Rectal smooth muscle tissue (tissue), 1 donor: Measurements from ENCODE around the gene ORC6.

Experiments
- H3K27ac ChIP-seq: one replicate; pipeline ENCODE4 v1.7.0; 2013; ENCODE audit warnings: low read depth, low read length, inconsistent platforms
- H3K27me3 ChIP-seq: one replicate; pipeline ENCODE4 v1.7.0; 2013; ENCODE audit warnings: low read length; ENCODE audit not compliant: control insufficient read depth, insufficient read depth
- H3K36me3 ChIP-seq: one replicate; pipeline ENCODE4 v1.7.0; 2013; ENCODE audit warnings: low read length; ENCODE audit not compliant: control insufficient read depth, insufficient read depth
- H3K4me1 ChIP-seq: one replicate; pipeline ENCODE4 v1.7.0; 2013; ENCODE audit warnings: low read length; ENCODE audit not compliant: control insufficient read depth, insufficient read depth
- H3K4me3 ChIP-seq: one replicate; pipeline ENCODE4 v1.7.0; 2013; ENCODE audit warnings: low read length
- H3K9ac ChIP-seq: one replicate; pipeline ENCODE4 v1.7.0; 2013; ENCODE audit warnings: low read length

Gene ORC6

GRCh38 chr16:46728806-46729205 is 39.3 kb downstream of the ORC6 start:
- Histone ChIP-seq H3K4me1 (no peaks in the 10 kb centered on the region), H3K27me3 (no peaks in the 10 kb centered on the region), H3K36me3 (no peaks in the 10 kb centered on the region), H3K4me3 (no peak overlapping the region), H3K9ac (no peak overlapping the region), H3K27ac (no peak overlapping the region)

DNA sequence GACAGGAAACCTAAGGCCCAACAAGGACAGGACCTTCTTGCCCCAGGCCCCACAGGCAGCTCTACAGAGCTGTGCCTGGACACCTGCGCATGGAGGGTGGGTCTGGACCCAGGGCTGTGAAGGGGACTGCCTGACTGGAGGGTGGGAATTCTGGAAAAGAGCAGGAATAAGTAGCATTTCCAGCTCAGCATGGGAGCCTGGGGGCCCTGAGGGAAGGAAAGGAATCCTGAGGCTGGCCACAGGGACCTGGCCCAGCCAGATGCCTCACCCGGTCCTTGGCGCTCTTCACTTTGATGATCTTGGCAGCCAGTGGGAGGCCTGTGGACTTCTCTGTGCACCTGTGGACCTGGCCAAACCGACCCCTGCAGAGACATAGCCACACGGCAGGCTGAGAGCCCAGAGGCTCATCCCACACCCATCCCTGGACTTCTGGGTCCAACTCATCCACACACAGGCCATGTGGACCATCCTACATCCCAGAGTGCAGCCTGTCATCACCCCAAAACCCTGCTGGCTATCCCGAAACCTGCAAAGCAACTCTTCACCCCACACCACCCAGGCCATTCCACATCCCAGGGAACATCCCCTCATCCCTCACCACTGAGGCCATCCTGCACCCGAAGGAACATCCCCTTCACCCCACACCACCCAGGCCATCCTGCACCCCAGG is 40.0 kb downstream of the ORC6 start:
- H3K27ac ChIP-seq = no peak overlapping the region
- H3K9ac ChIP-seq = no peak overlapping the region
- no peaks in the 10 kb centered on the region for H3K4me1 ChIP-seq

DNA sequence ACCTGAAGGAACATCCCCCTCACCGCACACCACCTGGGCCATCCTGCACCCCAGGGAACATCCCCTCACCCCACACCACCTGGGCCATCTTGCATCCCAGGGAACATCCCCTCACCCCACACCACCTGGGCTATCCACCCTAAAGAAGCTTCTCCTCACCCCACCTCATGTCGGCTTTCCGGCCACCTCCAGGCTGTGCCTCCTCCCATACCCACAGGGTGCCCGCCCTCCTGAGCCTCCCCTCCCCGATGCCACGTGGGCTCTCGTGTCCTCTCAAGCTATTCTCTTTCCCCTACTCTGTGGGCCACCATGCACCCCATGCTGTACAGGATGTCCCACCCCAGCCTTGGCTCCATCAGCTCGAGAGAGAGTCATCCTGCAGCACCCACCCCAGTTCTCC is 40.7 kb downstream of the ORC6 start:
- no peaks in the 10 kb centered on the region for H3K27me3 ChIP-seq
- H3K9ac ChIP-seq = no peak overlapping the region
- no peak overlapping the region for H3K27ac ChIP-seq
- H3K4me3 ChIP-seq = no peak overlapping the region
- H3K36me3 ChIP-seq = no peaks in the 10 kb centered on the region
- H3K4me1 ChIP-seq = no peaks in the 10 kb centered on the region

More for the DNA sequence above, 40.0 kb downstream of the ORC6 start:
- Histone ChIP-seq H3K4me3 (no peak overlapping the region), H3K27me3 (no peaks in the 10 kb centered on the region), H3K36me3 (no peaks in the 10 kb centered on the region)

DNA sequence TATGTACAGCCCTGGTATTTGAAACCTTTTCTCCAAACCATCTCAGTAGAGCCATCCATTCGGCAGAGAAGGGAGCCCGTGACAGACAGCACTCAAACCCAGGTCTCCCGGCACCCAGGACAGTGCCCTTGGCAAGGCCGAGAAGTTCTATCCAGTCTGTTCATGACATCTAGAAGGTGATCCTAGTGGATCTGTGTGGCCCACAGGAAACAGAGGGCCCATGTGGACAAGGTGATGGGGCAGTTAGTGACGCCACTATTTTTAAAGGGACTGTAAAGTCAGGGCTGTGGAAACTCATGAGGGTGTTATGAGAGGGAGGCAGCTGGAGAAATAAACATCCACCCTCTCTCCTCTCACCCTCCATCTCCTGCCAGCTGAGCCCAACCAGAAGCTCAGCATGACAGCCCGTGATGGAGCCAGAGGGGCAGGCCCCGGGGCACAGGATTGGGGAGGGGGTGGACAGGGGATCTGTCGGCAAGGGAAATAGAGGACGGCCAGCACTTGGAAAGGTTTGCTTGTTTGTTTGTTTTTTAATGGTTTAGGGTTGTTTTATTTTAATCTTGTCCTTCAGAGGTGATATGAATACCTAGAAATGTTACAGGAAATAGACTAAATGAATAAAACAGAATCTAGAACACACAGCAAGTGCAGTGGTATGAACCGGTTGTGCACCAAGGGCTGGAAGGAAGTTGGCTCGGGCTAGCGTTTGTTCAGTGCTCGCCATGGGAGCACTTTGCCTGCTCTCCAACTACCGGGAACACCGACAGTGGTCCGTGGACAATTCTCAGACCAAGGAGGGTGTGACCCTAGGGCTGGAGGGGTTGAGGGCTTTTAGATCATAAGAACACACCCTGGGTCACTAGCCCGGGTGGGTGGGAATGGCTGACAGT is 41.6 kb downstream of the ORC6 start:
- no peak overlapping the region for H3K27ac ChIP-seq
- no peaks in the 10 kb centered on the region for H3K27me3 ChIP-seq
- no peak overlapping the region for H3K4me3 ChIP-seq
- H3K4me1 ChIP-seq = no peaks in the 10 kb centered on the region
- H3K9ac ChIP-seq = no peak overlapping the region
- no peaks in the 10 kb centered on the region for H3K36me3 ChIP-seq

DNA sequence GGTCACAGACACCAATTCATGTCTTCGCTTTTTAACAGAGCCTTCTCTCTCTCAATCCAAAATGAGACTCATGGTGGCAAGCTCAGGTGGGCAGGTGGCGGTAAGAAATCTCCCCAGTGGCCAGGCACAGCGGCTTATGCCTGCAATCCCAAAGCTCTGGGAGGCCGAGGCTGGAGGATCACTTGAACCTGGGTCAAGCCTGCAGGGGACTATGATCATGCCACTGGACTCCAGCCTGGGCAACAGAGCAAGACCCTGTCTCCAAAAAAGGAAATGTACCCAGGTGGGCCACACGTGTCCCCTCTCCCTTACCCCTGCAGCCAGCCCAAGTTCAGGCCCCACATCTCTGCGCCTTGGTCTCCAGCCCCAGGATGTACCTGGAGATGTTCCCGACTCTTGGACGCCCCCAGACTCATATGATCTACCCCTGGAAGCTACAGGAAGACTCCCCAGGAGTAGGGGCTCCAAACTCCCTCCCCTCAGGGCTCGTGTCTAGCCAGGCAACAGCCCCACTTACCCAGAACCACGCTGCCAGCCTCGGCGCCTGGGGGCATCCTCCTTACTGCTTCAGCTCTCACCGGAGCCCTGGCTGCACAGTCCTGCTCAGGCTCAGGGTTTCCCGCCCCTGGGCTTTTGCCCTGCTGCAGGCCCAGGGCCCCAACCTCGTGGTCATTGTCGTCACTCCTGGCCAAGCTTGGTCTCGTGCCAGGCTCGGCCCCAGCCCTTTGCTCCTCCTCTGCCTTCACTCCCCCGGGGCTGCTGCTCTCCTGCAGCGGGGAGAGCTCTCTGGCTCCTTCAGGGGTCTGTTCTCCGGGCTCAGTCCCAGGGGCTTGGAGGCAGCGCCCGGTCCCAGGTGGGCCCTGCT is 42.5 kb downstream of the ORC6 start:
- no peaks in the 10 kb centered on the region for H3K27me3 ChIP-seq
- H3K36me3 ChIP-seq = no peaks in the 10 kb centered on the region
- no peaks in the 10 kb centered on the region for H3K4me1 ChIP-seq
- H3K27ac ChIP-seq = no peak overlapping the region
- no peak overlapping the region for H3K9ac ChIP-seq
- H3K4me3 ChIP-seq = no peak overlapping the region

- Histone ChIP-seq H3K27me3 (no peaks in the 10 kb centered on the region), H3K27ac (no peak overlapping the region), H3K4me3 (no peak overlapping the region), H3K9ac (no peak overlapping the region), H3K4me1 (no peaks in the 10 kb centered on the region), H3K36me3 (no peaks in the 10 kb centered on the region)
These were observed 43.1 kb downstream of the ORC6 start for GRCh38 chr16:46732561-46732960.

GRCh38 chr16:46733319-46733830 is 43.9 kb downstream of the ORC6 start:
- H3K36me3 ChIP-seq = no peaks in the 10 kb centered on the region
- no peaks in the 10 kb centered on the region for H3K27me3 ChIP-seq
- no peak overlapping the region for H3K27ac ChIP-seq
- no peak overlapping the region for H3K9ac ChIP-seq
- no peak overlapping the region for H3K4me3 ChIP-seq
- no peaks in the 10 kb centered on the region for H3K4me1 ChIP-seq

DNA sequence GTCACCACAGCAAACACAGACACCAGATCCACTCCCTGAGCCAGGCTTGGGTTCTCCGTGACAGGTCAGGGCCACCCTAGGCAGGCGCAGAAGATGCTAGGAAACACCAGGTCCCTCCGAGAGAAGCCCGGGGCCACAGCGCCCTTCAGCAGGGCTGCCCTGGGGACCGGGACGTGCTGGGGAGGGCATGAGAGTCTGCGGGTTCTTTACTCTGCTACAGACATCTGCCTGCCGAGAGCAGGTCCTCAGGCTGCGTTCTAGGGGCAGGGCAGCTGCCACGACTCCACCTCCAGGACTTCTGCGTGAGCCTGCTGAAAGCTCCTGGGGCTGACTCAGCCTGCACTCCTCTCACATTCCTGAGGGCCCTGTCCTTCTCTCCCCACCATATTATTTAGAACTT is 47.2 kb downstream of the ORC6 start:
- Histone ChIP-seq H3K4me1 (no peaks in the 10 kb centered on the region), H3K27ac (no peak overlapping the region), H3K4me3 (no peak overlapping the region), H3K9ac (no peak overlapping the region), H3K27me3 (no peaks in the 10 kb centered on the region), H3K36me3 (no peaks in the 10 kb centered on the region)

DNA sequence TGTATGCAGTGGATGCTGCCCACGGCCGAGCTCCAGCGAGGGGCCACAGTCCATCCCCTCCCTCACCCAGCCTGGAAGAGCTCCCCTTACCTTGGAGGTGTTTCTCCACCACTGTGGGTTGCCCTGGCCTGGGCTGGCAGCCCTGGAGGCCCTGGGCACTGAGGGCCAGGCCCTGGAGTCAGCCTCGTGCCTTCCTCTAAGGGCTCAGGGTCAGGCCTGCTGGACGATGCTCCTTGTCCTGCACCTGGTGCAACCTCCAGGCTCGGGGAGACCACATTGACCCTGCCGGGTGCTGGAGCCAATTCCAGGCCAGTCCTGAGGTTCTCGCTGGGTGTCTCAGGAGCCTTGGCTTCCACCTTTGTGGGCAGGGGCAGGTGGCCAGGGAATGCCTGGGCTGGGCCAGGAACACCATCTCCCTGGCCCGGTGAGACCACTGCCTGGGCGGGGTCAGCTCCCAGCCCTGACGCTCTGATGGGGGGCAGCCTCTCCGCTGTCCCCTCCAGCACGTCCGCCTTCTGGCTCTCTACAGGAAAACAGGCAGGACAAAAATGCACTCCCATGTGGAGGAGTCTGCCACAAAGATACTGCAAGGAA is 48.3 kb downstream of the ORC6 start:
- Histone ChIP-seq H3K36me3 (no peaks in the 10 kb centered on the region), H3K9ac (no peak overlapping the region), H3K27ac (no peak overlapping the region), H3K4me1 (no peaks in the 10 kb centered on the region), H3K4me3 (no peak overlapping the region), H3K27me3 (no peaks in the 10 kb centered on the region)

- Histone ChIP-seq H3K4me1 (no peaks in the 10 kb centered on the region), H3K36me3 (no peaks in the 10 kb centered on the region), H3K9ac (no peak overlapping the region), H3K27ac (no peak overlapping the region), H3K4me3 (no peak overlapping the region), H3K27me3 (no peaks in the 10 kb centered on the region)
These were observed 50.5 kb downstream of the ORC6 start for GRCh38 chr16:46739934-46740333.

DNA sequence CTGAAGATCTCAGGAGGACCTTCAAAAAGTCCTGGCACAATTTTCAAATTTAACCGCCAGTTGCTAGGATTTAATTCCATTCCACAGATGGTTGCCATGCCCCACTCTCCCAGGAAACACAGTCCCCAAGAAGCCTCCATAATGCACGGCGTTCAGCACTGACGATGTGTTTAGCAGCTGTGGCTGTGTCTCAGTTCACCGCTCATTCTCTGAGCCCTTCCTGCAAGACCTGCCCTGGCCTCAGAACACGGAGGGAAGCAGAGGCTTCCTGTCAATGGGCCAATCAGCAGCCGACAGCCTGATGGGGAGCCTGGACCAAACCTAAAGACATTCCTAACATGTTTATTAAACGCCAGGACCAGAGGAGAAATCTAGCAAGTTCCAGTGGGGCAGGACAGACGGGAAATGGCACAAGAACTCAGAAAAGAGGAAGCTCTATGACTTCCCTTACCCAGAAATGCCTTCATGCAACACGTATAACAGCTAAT is 53.8 kb downstream of the ORC6 start:
- H3K9ac ChIP-seq = no peak overlapping the region
- no peak overlapping the region for H3K4me3 ChIP-seq
- H3K36me3 ChIP-seq = no peaks in the 10 kb centered on the region
- H3K4me1 ChIP-seq = no peaks in the 10 kb centered on the region
- H3K27me3 ChIP-seq = no peaks in the 10 kb centered on the region
- H3K27ac ChIP-seq = no peak overlapping the region

DNA sequence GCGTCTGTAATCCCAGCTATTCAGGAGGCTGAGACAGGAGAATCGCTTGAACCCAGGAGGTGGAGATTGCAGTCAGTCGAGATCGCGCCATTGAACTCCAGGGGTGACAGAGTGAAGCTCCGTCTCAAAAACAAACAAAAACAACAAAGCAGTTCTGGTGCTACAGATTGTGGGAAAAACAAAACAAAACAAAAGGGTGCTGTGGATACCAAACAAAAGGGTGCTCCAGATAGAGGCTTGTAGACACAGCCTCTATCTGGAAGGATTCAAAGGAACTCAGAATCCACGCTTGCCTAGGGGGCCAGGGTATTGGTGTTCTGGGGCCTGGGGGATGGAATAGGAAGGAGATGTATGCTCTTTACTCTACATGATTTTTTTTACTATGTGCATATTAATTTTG is 56.2 kb downstream of the ORC6 start:
- Histone ChIP-seq H3K27ac (no peak overlapping the region), H3K36me3 (no peaks in the 10 kb centered on the region), H3K27me3 (no peaks in the 10 kb centered on the region), H3K4me1 (no peaks in the 10 kb centered on the region), H3K4me3 (no peak overlapping the region), H3K9ac (no peak overlapping the region)
